Activated CD4-positive, alpha-beta T cell treated with anti-CD3 and anti-CD28 coated beads for 4 hours (primary cell): ENCODE results near the gene CELSR1.
"Not testable (repeated sequence)": the region's sequence is repeated elsewhere in the genome, so short reads cannot be mapped to it uniquely, and the experiment has no call there.

Source experiments
- DNase-seq, 2 donors: peaks; one replicate each; pipeline ENCODE4 v3.0.0-alpha.2; 2020

The CELSR1 gene

DNA sequence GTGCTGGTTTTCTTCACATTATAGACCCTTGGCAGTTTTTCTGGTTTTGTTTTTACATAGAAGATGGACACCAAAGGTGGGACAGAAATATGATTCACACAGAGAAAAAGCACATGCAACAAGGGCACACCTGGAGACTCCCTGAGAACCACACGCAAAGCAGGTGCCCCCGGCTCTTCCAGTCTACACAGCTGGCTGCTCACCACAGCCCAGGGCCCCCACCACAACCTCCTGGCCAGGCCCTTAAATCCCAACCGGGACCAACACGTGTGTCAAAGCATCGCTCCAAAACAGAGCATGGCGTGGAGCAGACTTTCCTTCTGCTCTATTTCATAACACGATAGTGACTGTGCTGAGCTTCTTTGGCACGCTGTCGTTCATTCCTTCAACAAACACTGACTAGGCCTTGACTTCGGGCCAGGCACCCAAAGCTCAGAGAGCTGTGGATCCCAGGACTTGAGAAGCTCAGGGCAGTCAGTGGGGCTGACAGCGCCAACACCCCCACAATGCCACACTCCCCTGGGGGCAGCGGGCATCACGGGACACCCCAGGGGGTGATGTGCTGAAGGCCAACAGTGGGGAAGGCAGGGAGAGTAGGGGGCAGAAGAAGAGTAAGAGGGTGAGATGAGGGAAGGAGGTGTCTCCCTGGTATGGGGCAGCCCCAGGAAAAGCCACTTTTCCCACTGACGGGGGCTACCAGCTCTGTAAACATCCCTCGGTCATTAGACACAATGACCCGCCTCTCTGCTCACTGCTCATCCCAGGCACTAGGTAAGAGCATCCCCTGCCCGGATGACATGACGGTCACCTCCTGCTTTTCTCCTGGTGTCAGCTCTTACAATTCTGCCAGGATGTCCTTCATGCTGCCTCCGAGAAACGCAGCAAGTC lies 26.0 kb downstream of the CELSR1 start:
- DNase-seq, result no peak

DNA sequence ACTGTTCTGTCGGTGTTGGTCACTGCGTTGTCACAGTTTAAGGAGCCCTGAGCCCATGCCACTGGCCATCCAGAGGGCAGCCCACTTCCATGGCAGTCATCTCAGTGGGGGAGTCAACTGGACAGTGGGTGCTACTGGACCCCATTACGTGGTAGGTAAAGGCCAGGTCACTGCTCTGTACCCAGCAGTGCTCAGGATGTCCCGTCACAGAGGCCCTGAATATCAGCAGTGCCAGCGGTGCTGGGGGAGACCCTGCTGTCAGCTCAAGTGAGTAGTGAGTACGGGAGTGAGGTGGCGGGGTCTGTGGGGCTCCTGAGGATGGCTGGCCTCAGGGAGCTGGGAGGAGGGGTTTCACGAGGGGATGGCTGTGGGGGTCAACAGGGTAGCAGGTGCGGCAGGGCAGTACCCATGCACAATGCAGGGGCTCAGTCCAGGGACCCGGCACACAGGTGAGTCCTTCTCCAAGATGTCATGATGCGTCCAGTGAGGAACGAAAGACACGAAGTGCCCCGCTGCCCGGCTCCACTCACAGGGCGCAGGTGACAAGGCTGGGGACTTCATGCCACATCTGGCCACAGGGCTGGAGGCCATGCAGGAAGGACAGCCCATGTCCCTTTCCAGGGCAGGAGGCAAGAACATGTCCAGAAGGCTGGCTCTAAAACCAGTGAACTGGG lies 27.9 kb downstream of the CELSR1 start:
- DNase-seq, result no peak

DNA sequence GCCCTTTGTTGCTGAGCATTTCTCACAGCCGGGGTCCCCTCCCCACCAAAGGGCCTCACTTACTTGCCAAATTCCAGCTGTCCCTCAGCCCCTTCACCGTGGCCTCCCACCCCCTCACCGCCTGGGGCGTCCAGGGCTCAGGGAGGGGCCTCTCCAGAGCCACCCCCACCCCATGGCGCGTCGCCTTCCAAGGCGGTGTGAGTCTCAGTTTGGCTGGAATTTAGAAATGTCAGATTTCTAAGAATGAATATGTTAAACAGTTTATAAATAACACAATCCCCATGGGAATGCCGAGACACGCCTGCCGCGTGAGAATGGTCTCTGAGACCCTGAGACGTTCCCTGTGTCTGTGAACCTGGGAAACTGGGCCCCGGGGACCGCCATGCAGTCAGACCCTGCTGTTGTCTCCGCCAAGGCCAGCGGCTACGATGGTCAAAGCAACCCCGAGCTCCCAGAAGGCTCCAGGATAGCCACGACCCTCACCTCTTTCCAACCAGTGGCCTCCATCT lies 28.9 kb downstream of the CELSR1 start:
- DNase-seq, result no peak

GRCh38 chr22:46507451-46508425 lies 29.7 kb downstream of the CELSR1 start:
- DNase-seq, result no peak

GRCh38 chr22:46504584-46504983 lies 32.8 kb downstream of the CELSR1 start:
- no peak for DNase-seq

DNA sequence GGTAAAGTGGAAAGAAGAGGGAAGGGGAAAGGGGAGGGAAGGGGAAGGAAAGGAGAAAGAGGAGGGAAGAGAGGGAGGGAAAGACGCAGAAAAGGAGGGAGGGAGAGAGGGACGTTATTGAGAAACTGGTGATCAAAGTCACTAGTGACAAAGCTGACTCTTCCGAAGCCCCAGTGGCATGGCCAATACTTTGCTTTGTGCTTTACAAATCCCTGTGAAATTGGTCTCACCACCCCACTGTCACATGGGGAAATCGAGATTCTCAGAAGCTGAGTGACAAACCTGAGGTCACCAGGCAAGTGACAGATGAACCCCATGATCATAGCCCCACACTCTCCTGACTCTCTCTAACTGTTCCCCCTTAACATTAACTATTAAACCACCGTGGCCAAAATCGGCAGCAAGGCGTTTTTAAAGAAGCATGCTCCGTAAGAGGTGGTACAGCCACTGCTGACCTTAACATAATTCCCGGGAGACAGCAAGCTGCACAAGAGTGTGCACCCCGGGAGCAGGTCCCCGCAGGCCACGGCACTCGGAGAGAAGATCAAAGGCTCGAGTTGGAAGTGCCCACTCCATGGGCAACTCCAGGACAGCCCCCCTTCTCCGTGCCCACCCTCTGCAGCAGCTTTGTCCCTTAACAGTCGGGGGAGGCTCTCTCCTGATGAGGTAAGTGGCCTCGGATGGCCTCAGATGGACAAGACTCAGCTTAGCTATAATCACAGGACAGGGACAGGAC lies 34.8 kb downstream of the CELSR1 start:
- DNase-seq, result no peak

- no peak for DNase-seq
Measured at GRCh38 chr22:46501701-46502100, 35.7 kb downstream of the CELSR1 start.

- DNase-seq, result not testable (repeated sequence)
Measured at GRCh38 chr22:46501265-46501664, 36.2 kb downstream of the CELSR1 start.

DNA sequence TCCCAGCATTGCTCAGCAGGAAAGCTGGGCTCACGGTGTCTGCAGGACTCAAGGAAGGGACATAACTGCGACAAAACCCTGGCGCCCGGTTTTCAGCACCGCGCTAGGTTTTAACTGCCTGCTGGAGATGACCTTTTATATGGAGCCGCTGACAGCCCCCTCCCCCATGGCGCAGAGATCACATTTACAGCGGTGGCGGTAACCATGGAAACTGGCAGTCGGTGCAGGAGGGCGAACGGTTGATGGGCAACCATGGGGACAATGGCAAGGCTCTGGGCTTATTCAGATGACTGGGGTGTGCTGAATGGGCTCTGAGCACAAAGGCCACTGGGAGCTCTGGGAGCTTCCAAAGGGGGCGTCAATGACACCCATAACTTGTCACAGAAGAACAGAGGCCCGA lies 37.2 kb downstream of the CELSR1 start:
- no peak for DNase-seq

GRCh38 chr22:46499805-46500189 lies 37.6 kb downstream of the CELSR1 start:
- DNase-seq, result no peak

- DNase-seq, result no peak
Measured at GRCh38 chr22:46491946-46492345, 45.5 kb downstream of the CELSR1 start.

- DNase-seq, result no peak
Measured at GRCh38 chr22:46490538-46490937, 46.9 kb downstream of the CELSR1 start.

DNA sequence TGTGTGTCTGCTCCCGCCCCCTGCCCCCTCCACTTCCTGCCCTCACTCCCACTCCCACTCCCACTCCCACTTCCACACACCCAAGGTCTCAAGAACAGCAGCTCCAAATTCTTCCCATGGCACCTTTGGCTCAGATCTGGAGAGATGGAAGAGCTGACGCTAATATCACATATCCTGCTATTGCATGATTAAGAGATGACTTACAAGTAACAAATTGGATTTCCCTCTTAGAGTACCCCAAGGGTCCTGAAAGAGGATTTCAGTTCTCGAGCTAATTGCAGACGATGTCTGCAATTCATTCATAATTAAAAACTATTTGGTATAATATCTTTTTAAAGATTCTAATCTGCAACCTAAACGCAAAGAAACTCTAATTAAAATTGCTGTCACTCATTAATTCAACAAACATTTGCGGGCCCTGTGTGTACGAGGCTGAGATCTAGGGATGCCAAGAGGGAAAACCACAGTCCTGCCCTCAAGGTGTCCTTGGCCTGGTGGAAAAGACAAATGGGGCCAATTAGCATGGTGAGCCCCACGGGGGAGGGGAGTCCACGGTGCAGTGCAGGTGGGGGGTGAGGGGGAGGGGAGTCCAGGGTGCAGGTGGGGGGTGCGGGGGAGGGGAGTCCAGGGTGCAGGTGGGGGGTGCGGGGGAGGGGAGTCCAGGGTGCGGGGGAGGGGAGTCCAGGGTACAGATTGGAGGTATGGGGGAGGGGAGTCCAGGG lies 50.3 kb downstream of the CELSR1 start:
- DNase-seq, result no peak

DNA sequence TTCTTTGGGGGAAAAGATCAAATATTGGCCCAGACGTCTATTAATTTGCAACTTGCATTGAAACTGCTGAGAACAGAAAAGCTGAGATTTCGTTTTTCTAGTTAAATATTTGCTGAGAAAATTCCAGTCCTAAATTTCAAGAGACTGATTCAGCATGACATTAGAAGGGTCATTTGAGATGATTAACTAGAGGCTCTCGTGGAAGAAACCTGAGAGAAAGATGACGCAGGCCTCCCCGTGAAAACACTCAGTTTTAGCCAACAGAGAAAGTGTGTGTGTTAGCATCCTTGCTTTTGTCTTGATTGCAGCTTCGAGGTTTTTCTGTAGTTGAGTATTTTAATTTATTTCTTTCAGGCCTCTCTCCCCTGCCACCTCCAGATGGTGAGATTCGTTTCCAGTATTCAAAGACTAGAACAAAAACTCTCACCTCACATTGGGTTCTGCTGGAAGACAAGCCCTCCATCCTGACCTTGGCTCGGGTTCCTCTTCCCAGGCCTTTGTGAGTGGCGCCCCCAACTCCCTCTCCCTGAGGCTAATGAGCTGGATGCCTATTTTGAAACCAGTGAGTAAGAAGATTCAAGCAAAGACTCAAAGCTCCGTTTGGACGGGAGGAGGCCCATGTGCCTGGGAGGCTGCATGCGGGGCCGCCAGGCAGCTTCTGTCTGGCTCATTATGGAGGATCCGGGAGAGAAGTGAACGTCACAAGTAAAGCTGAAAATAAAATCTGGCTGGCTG lies 52.4 kb downstream of the CELSR1 start:
- DNase-seq, result no peak

DNA sequence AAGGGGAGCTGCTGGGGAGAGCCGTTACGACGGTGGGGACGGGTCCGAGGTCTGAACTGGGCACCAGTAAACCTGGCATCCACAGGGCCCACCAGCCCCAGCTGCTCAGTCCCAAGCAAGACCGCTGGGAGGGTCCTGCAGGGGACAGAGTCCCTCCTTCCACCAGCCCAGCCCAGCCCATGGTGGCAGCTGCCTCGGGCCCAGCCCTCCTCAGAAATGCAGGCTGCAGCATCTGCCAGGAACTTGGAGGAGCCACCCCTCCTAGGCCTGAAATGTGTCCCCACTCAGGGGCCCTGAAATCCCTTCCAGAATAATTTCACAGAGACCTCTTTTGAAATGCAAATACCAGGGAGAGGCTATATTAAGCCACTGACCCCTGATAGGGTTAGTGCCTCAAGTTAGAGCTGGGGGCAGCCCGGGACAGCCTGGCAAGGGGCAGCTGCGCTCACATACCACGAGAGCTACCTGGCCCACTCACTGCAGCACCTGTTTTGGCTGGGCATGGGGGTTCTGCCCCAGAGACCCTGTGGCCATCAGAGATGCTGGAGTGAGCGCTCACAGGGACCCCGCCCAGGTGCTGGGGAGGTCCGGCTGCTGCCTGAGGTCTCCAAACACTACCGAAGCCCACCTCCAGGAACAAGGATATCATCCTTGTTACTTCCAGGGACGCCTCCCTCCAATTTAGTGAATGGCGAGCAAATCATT lies 53.1 kb downstream of the CELSR1 start:
- no peak for DNase-seq

DNA sequence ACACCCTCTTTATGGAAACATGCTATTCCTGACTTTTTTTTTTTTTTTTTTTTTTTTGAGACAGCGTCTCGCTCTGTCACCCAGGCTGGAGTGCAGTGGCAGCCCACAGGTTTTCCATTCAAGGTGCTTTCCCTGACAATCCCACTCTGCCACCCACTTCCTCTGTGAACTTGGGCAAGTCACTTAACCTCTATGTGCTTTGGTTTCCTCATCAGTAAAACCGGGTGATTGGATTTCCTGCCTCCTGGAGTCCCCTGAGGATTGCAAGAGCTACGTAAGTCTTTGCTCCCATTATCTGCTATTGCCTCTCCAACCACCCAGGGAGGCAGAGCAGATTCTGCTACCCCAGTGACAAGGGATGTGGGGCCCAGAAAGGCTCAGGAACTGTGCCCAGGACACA lies 54.1 kb downstream of the CELSR1 start:
- DNase-seq, result no peak

GRCh38 chr22:46482056-46482675 lies 55.3 kb downstream of the CELSR1 start:
- DNase-seq, result no peak

- DNase-seq, result no peak
Measured at GRCh38 chr22:46481386-46481785, 56.0 kb downstream of the CELSR1 start.

GRCh38 chr22:46480396-46480795 lies 57.0 kb downstream of the CELSR1 start:
- no peak for DNase-seq

DNA sequence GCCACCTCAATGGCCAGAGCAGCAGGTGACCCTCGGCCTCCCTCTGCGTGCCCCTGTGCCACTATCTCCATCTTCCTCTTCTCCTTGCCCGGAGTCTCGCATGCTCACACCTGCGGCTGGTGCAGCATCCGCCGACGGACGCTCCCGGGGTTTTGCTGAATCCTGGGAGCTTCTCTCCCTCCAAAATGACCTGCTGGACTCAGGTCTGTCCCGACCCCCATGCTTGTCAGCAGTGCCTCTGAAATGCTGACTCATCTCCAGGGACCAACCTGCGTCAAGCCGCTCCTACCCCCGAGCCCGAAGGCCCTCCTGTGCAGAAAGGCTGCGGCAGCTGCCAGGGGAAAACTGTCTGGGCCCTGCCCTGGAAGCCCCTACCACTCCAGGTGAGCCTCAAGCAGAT lies 58.4 kb downstream of the CELSR1 start:
- no peak for DNase-seq
